ENCODE results near the gene SH3D19.

DNA sequence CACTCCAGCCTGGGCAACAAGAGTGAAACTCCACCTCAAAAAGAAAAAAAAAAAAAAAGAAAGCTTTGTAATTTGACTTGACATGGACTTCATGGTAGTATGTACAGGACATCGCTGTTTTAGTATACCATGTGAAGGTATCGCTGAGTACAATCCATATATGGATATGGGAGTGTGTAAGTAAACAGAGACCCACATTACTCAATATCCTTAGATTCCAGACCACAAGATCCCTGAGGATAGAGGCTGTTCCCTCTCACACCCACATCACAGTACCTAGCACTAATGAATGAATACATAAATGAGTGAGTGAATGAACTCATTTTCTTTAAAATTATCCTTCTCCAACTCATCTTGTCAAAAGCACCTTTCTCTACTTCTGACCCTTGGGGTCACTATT is 234.4 kb downstream of the SH3D19 start:
- TF ChIP-seq, protein P1, sequence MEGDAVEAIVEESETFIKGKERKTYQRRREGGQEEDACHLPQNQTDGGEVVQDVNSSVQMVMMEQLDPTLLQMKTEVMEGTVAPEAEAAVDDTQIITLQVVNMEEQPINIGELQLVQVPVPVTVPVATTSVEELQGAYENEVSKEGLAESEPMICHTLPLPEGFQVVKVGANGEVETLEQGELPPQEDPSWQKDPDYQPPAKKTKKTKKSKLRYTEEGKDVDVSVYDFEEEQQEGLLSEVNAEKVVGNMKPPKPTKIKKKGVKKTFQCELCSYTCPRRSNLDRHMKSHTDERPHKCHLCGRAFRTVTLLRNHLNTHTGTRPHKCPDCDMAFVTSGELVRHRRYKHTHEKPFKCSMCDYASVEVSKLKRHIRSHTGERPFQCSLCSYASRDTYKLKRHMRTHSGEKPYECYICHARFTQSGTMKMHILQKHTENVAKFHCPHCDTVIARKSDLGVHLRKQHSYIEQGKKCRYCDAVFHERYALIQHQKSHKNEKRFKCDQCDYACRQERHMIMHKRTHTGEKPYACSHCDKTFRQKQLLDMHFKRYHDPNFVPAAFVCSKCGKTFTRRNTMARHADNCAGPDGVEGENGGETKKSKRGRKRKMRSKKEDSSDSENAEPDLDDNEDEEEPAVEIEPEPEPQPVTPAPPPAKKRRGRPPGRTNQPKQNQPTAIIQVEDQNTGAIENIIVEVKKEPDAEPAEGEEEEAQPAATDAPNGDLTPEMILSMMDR (IDR thresholded peaks at IDR 0.05), result no peak
- TF ChIP-seq EP300 (IDR thresholded peaks at IDR 0.05), result no peak

Measured in tibial nerve (tissue), 4 donors.